Spleen (tissue), 11 donors: Measurements from ENCODE around the gene SYT17. TPM values are rescaled to one million over a fixed set of nuclear protein-coding genes. Genes with fewer than 3 reads are reported as not detected.

Experiments
- DNase-seq: peaks from one replicate; pipeline ENCODE4 v3.0.0-alpha.2; 2020
- H3K27ac ChIP-seq, 8 donors: fragments of 200-600 bp; sonication (generic) in 7 of 8; 1 replicate in 4 of 8; 2 replicates in 4 of 8; pipeline versions ENCODE4 v1.5.0 to v1.8.0; 2016 to 2021; ENCODE audit warnings: inconsistent platforms in 4 of 8, mild to moderate bottlenecking in 4 of 8, moderate library complexity in 1 of 8
- H3K27me3 ChIP-seq, 7 donors: fragments of 200-600 bp; sonication (generic) in 6 of 7; replicated peaks in 1 of 7; 1 replicate in 4 of 7; 2 replicates in 3 of 7; pipeline versions ENCODE4 v1.5.0 to v1.8.0; 2016 to 2021; ENCODE audit warnings: inconsistent platforms in 3 of 7, mild to moderate bottlenecking in 1 of 7
- H3K36me3 ChIP-seq, 6 donors: fragments of 200-600 bp; sonication (generic) in 5 of 6; 1 replicate in 4 of 6; 2 replicates in 2 of 6; pipeline versions ENCODE4 v1.5.0 to v1.8.0; 2016 to 2021; ENCODE audit warnings: inconsistent platforms in 2 of 6
- H3K4me1 ChIP-seq, 6 donors: fragments of 200-600 bp; sonication (generic) in 5 of 6; 1 replicate in 3 of 6; 2 replicates in 3 of 6; pipeline versions ENCODE4 v1.5.0 to v1.8.0; 2016 to 2021; ENCODE audit warnings: inconsistent platforms in 3 of 6
- H3K4me3 ChIP-seq, 8 donors: fragments of 200-600 bp; sonication (generic) in 7 of 8; 1 replicate in 4 of 8; 2 replicates in 4 of 8; pipeline versions ENCODE4 v1.5.0 to v1.8.0; 2016 to 2021; ENCODE audit warnings: inconsistent platforms in 4 of 8, mild to moderate bottlenecking in 4 of 8, moderate library complexity in 2 of 8
- H3K9me3 ChIP-seq, 8 donors: fragments of 200-600 bp; sonication (generic) in 7 of 8; 1 replicate in 4 of 8; 2 replicates in 4 of 8; pipeline versions ENCODE4 v1.5.0 to v1.8.0; 2016 to 2021; ENCODE audit warnings: inconsistent platforms in 4 of 8
- POLR2A ChIP-seq, 3 donors: fragments of 450-650 bp; IDR thresholded peaks; one replicate each; pipeline ENCODE4 v1.5.1; 2017; ENCODE audit warnings: antibody characterized with exemption in 3 of 3, mild to moderate bottlenecking in 1 of 3
- POLR2AphosphoS5 ChIP-seq, 3 donors: sonication (generic); formaldehyde crosslinking; IDR thresholded peaks; one replicate each; pipeline ENCODE4 v1.5.1; 2017; ENCODE audit warnings: antibody characterized with exemption in 3 of 3
- WGBS, 5 donors: extraction: QIAGEN DNeasy Blood & Tissue Kit in 3 of 5; methylation state at CpG; one replicate each; pipeline versions ENCODE4 v1.1.5 to v1.1.7; 2013 to 2018; 5-methylcytosine and 5-hydroxymethylcytosine counted together
- intact Hi-C: fragments of 100-400 bp; cut with DNase I; formaldehyde crosslinking; loops from one replicate; pipeline ENCODE4 v1.15.0; 2023; ENCODE audit warnings: low total_unique reads
- polyA plus RNA-seq, 3 donors: library from polyadenylated mRNA; stranded (reverse); fragments of 200-250 nt; gene quantifications; one replicate each; pipeline ENCODE4 v1.2.1, GENCODE V29; 2013
- total RNA-seq, 7 donors: library from RNA; depleted of rRNA in 3 of 7; stranded (reverse); fragments of >200 nt in 3 of 7; fragmentation: NEBNext Ultra II Directional in 4 of 7; extraction: Animal tissue kit (Norgen Biotek cat#: 25700) in 4 of 7; gene quantifications; one replicate each; pipeline versions ENCODE4 v1.1.0 to v1.2.1, GENCODE V29; 2016 to 2021
- TF ChIP-seq, protein P1 (sequence below), 11 experiments: fragments of 200-600 bp in 7 of 11; fragments of 450-650 bp in 4 of 11; sonication (generic) in 4 of 11; IDR thresholded peaks in 8 of 11; conservative IDR thresholded peaks in 3 of 11; 1 replicate in 7 of 11; 2 replicates in 4 of 11; pipeline versions ENCODE4 v1.4.0 to v1.8.0; 2016 to 2021; ENCODE audit warnings: antibody characterized with exemption in 11 of 11, inconsistent platforms in 4 of 11, mild to moderate bottlenecking in 1 of 11
- donor health status: healthy with polysubstance abuse.
- donor health status: DM: no; HTN: no; CAD: no; lungs with moderate emphysema.
- donor health status: DM: no; HTN: no; CAD: no.
- donor health status: Bipolar disorder and iron deficiency.
- donor health status: healthy.
- donor health status: DM: no; HTN: no; CAD: no.
- donor health status: DM: yes; HTN: yes; CAD: no.

Gene SYT17
- total and polyA plus RNA-seq, 10 donors: 1.2 to 3.7 (median 2.0) TPM

DNA sequence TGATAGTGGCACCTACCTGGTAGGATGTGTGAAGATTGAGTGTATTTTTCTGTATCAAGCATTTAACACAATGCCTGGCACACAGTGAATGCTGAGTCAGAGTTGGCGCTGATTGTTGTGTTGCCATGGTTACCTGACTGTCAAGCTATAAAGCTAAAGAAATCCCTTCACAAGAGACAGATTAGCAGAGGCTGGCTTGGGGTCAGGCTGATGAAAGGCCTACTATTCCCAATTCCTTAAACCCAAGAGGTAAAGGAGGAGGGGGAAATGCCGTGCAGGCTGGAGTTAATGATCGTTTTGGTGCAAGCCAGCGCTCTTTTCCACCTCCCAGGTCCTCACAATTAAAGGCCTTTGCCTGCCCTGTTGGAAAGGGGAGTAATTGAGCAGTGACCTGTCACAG is 123.4 kb downstream of the SYT17 start:
- H3K36me3 ChIP-seq: no peaks in the 10 kb centered on the region
- intact Hi-C loops: no loop called here
- H3K9me3 ChIP-seq: no peaks in the 10 kb centered on the region
- H3K27me3 ChIP-seq: peaks cover 0 to 5% (median 0%) of the 10 kb centered on the region in 7 donors
- DNase-seq: no peak
- TF ChIP-seq POLR2A (IDR thresholded peaks at IDR 0.05): no peak
- no peak for TF ChIP-seq POLR2AphosphoS5 (IDR thresholded peaks at IDR 0.05)
- TF ChIP-seq, protein P1, sequence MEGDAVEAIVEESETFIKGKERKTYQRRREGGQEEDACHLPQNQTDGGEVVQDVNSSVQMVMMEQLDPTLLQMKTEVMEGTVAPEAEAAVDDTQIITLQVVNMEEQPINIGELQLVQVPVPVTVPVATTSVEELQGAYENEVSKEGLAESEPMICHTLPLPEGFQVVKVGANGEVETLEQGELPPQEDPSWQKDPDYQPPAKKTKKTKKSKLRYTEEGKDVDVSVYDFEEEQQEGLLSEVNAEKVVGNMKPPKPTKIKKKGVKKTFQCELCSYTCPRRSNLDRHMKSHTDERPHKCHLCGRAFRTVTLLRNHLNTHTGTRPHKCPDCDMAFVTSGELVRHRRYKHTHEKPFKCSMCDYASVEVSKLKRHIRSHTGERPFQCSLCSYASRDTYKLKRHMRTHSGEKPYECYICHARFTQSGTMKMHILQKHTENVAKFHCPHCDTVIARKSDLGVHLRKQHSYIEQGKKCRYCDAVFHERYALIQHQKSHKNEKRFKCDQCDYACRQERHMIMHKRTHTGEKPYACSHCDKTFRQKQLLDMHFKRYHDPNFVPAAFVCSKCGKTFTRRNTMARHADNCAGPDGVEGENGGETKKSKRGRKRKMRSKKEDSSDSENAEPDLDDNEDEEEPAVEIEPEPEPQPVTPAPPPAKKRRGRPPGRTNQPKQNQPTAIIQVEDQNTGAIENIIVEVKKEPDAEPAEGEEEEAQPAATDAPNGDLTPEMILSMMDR (IDR thresholded peaks at IDR 0.05 in 8 of 11, conservative IDR thresholded peaks at IDR 0.05 in 3 of 11): no peak
- peaks cover 0 to 13% (median 6%) of the 10 kb centered on the region in 6 donors for H3K4me1 ChIP-seq
- WGBS, 5 donors: 38 to 54% (median 49%) methylated on average over 4 of the region's 4 CpGs
- no peak overlapping the region for H3K27ac ChIP-seq
- H3K4me3 ChIP-seq: no peak overlapping the region

DNA sequence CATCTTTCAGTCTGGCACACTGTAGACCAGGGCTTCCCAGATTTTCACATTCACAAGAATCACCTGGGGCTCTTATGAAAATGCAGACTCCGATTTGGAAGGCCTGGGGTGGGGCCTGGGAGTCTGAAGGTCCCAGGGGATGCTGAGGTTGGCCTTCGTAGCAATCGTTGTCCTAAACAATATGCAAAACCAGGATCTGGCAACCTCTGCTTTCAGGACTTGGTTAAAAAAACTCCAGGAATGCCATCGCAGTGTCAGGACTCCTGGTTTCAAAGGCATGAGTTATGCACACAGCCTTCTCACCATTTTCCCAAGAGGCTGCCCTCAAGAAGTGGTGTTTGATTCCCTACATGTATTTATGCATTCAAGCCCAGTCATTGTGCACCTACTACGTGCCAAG is 124.1 kb downstream of the SYT17 start:
- Histone ChIP-seq H3K4me3 (no peak overlapping the region), H3K27ac (no peak overlapping the region), H3K36me3 (no peaks in the 10 kb centered on the region), H3K9me3 (no peaks in the 10 kb centered on the region), H3K27me3 (peaks cover 0 to 5% (median 0%) of the 10 kb centered on the region in 7 donors), H3K4me1 (peaks cover 0 to 13% (median 6%) of the 10 kb centered on the region in 6 donors)
- no peak for DNase-seq
- intact Hi-C loops: no loop called here
- TF ChIP-seq POLR2AphosphoS5 (IDR thresholded peaks at IDR 0.05): no peak
- no peak for TF ChIP-seq POLR2A (IDR thresholded peaks at IDR 0.05)
- TF ChIP-seq, protein P1 (IDR thresholded peaks at IDR 0.05 in 8 of 11, conservative IDR thresholded peaks at IDR 0.05 in 3 of 11): no peak
- 67 to 74% (median 71%) methylated on average over 5 of the region's 5 CpGs for WGBS, 5 donors

GRCh38 chr16:19294156-19294649 is 126.2 kb downstream of the SYT17 start:
- Histone ChIP-seq H3K4me1 (peaks cover 0 to 13% (median 6%) of the 10 kb centered on the region in 6 donors), H3K27me3 (peaks cover 0 to 5% (median 0%) of the 10 kb centered on the region in 7 donors), H3K9me3 (no peaks in the 10 kb centered on the region), H3K27ac (peak overlapping the region in 4 of 8 donors; percentile 6 to 55 (median 33)), H3K36me3 (no peaks in the 10 kb centered on the region), H3K4me3 (no peak overlapping the region)
- 0 to 3% (median 3%) methylated on average over 5 of the region's 5 CpGs for WGBS, 5 donors
- no peak for DNase-seq
- TF ChIP-seq POLR2AphosphoS5 (IDR thresholded peaks at IDR 0.05) (no peak), POLR2A (IDR thresholded peaks at IDR 0.05) (no peak)
- TF ChIP-seq, protein P1 (IDR thresholded peaks at IDR 0.05 in 8 of 11, conservative IDR thresholded peaks at IDR 0.05 in 3 of 11): no peak
- intact Hi-C loops: no loop called here

DNA sequence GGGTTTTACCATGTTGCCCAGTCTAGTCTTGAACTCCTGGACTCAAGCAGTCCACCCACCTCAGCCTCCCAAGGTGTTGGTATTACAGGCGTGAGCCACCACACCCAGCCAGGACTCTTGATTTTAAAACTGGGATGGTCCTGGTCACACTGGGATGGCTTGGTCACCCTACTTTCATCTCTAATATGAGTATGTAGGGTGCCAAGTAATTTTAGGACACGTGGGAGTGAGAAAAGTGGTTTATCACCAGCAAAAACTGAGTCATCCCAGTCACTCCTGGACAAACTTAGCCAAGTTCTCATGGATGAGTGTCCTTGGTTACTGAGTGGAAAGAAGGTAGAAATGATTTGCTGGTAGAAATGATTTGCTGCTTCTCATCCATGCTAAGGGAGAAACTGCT is 127.4 kb downstream of the SYT17 start:
- Histone ChIP-seq H3K27ac (no peak overlapping the region), H3K36me3 (no peaks in the 10 kb centered on the region), H3K4me1 (peaks cover 0 to 13% (median 6%) of the 10 kb centered on the region in 6 donors), H3K4me3 (no peak overlapping the region), H3K27me3 (no peaks in the 10 kb centered on the region), H3K9me3 (no peaks in the 10 kb centered on the region)
- no peak for DNase-seq
- intact Hi-C loops: no loop called here
- WGBS, 5 donors: 31 to 47% (median 44%) methylated on average over 2 of the region's 2 CpGs
- no peak for TF ChIP-seq POLR2AphosphoS5 (IDR thresholded peaks at IDR 0.05)
